ENCODE measurements around the gene ATP13A3.

DNA sequence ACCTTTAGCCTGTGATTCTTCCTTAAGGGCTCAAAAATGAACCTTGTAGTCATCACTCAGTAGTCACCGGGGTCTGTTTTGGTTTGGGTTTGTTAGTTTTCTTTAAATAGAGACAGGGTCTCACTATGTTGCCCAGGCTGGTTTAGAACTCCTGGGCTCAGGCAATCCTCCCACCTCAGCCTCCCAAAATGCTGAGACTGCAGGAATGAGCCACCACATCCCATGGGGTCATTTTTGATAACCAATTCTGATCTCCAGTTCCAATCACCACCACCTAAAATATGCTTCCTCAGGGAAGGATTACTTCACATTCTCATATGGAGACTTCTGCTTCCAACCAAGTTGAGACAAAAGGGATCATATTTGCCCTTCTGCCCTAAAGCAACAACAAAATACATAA lies 22.1 kb downstream of the ATP13A3 start:
- TF ChIP-seq POLR2A (IDR thresholded peaks at IDR 0.05; ENCODE audit: low read length) (no peak), GATA1 (IDR thresholded peaks at IDR 0.05; ENCODE audit: low read depth, low read length) (no peak)
